ENCODE measurements around the gene UBTFL1. TPM values are rescaled to one million over a fixed set of nuclear protein-coding genes. Genes with fewer than 3 reads are reported as not detected.
"Not testable (repeated sequence)": the region's sequence is repeated elsewhere in the genome, so short reads cannot be mapped to it uniquely, and the experiment has no call there.

The UBTFL1 gene
- total RNA-seq = 0.21 TPM

DNA sequence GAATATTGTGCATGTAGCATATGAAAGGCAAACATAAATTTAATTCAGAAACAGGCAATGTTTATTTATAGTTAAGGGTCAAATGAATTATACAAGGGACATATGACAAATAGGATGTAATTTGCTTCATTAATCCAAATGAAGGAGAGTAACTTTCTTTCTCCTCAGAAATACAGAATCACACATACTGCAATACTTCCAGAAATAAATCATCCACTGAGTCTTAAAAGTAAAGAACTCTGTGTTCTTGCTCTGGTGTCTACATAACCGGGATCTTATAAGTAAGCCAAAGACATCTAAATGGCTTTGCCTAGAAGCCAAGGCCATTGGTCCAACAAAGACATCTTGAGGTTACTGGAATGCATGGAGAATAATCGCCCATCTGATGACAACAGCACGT, at the start of gene UBTFL1:
Gene UBTFL1 (plus strand): TSS at position 301 of the 400 bp plus-strand sequence. CDS start 0 bp downstream, at position 301.
- not testable (repeated sequence) for H3K9me3 ChIP-seq (ENCODE audit: low read depth, low read length); H3K27me3 ChIP-seq (ENCODE audit: insufficient read depth, low read length); H3K4me3 ChIP-seq (ENCODE audit: low read length); H3K4me1 ChIP-seq (ENCODE audit: insufficient read depth, low read length)

- H3K9me3 ChIP-seq (ENCODE audit: low read depth, low read length); H3K4me3 ChIP-seq (ENCODE audit: low read length); H3K27me3 ChIP-seq (ENCODE audit: insufficient read depth, low read length); H3K4me1 ChIP-seq (ENCODE audit: insufficient read depth, low read length): not testable (repeated sequence)
Observed at GRCh38 chr11:90051591-90052209, 34.0 kb upstream of the UBTFL1 start.

- H3K4me1 ChIP-seq (ENCODE audit: insufficient read depth, low read length); H3K27me3 ChIP-seq (ENCODE audit: insufficient read depth, low read length); H3K4me3 ChIP-seq (ENCODE audit: low read length); H3K9me3 ChIP-seq (ENCODE audit: low read depth, low read length): not testable (repeated sequence)
Observed at GRCh38 chr11:90052311-90052710, 33.4 kb upstream of the UBTFL1 start.

DNA sequence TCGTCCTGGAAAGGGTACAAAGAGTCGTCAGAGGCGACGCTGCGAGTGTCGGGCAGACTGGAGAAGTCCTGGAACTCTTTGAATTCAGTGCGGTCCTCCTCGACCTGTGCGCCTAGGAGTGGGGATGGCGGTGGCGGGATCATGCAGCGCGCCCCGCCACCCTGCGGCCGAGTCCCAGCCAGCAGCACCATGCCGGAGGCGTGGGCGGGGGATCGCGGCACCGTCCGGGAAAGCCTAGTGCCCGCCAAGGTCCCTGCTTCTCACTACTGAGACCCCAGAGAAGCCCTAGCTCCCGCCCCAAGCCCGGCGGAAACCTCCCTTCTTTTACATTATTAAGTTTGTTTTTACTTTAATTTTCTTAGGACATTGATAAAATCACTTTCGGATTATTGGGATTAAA, 32.2 kb upstream of the UBTFL1 start:
- H3K9me3 ChIP-seq (ENCODE audit: low read depth, low read length); H3K27me3 ChIP-seq (ENCODE audit: insufficient read depth, low read length); H3K4me3 ChIP-seq (ENCODE audit: low read length); H3K4me1 ChIP-seq (ENCODE audit: insufficient read depth, low read length): not testable (repeated sequence)

GRCh38 chr11:90088731-90089130, 3.0 kb downstream of the UBTFL1 start:
- not testable (repeated sequence) for H3K9me3 ChIP-seq (ENCODE audit: low read depth, low read length); H3K4me3 ChIP-seq (ENCODE audit: low read length); H3K27me3 ChIP-seq (ENCODE audit: insufficient read depth, low read length); H3K4me1 ChIP-seq (ENCODE audit: insufficient read depth, low read length)

- H3K4me1 ChIP-seq (ENCODE audit: insufficient read depth, low read length); H3K4me3 ChIP-seq (ENCODE audit: low read length); H3K9me3 ChIP-seq (ENCODE audit: low read depth, low read length); H3K27me3 ChIP-seq (ENCODE audit: insufficient read depth, low read length): not testable (repeated sequence)
Observed at GRCh38 chr11:90095230-90095924, 9.6 kb downstream of the UBTFL1 start.

DNA sequence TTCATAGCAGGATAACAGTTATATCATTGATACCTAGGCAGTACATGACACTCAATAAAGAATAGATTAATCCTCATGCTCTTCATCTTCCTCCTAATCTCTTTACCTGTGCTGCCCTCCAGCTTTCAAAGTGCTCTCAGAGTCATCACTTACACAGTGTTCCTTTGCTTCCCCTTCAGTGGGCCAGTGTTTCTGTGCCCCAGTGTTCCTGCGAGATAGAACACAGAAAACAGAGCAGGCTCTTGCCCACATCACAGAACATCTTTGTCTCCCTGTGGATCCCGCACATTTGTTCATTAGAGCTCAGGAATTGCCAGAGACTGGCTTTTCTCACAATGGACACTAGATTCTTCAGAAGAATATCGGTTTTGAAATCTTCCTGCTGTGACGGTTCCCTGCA, 12.5 kb downstream of the UBTFL1 start:
- H3K9me3 ChIP-seq (ENCODE audit: low read depth, low read length); H3K4me3 ChIP-seq (ENCODE audit: low read length); H3K27me3 ChIP-seq (ENCODE audit: insufficient read depth, low read length); H3K4me1 ChIP-seq (ENCODE audit: insufficient read depth, low read length): not testable (repeated sequence)

DNA sequence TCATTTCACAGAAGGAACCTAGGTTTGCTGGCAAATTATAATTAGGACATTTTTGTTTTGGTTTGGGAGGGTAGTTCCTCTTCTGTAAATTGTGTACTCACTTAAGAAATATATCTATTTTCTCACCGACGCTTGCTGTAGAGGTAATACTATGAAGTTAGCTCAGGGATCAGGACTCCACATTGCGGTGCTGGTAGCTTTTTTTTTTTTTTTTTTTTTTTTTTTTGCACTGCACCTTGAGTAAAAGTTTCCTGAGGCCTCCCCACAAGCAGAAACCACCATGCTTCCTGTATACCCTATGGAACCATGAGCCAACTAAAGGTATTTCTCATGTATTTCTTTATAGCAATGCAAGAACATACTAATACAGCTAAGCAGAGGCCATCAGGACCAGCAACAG, 14.7 kb downstream of the UBTFL1 start:
- Histone ChIP-seq H3K27me3 (ENCODE audit: insufficient read depth, low read length) (no peaks in the 10 kb centered on the region), H3K9me3 (ENCODE audit: low read depth, low read length) (no peaks in the 10 kb centered on the region), H3K4me3 (ENCODE audit: low read length) (no peak overlapping the region), H3K4me1 (ENCODE audit: insufficient read depth, low read length) (no peaks in the 10 kb centered on the region)

GRCh38 chr11:90113541-90113940, 27.8 kb downstream of the UBTFL1 start:
- Histone ChIP-seq H3K4me3 (ENCODE audit: low read length) (no peak overlapping the region), H3K9me3 (ENCODE audit: low read depth, low read length) (no peaks in the 10 kb centered on the region), H3K4me1 (ENCODE audit: insufficient read depth, low read length) (no peaks in the 10 kb centered on the region), H3K27me3 (ENCODE audit: insufficient read depth, low read length) (no peaks in the 10 kb centered on the region)

GRCh38 chr11:90120191-90120590, 34.4 kb downstream of the UBTFL1 start:
- Histone ChIP-seq H3K27me3 (ENCODE audit: insufficient read depth, low read length) (no peaks in the 10 kb centered on the region), H3K4me1 (ENCODE audit: insufficient read depth, low read length) (no peaks in the 10 kb centered on the region), H3K4me3 (ENCODE audit: low read length) (no peak overlapping the region), H3K9me3 (ENCODE audit: low read depth, low read length) (no peaks in the 10 kb centered on the region)

DNA sequence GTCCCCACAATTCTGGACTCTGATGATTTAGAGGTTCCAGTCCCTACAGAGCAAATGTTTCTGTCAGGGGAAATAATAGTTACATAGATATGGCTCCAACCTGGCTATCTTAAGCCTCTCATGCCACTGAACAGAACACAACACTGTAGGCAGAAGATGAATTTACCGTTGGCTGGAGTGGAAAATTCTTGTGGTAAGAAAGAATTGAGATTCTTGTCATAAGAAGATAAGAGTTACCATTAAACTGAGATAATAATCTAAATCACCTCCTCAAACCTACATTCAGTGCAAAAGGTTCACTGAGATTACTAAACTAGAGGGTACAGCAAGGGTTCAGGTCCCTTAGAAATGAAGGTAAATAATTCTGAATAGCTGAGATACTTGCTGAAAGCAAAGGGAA, 38.6 kb downstream of the UBTFL1 start:
- H3K4me1 ChIP-seq (ENCODE audit: insufficient read depth, low read length) = no peaks in the 10 kb centered on the region
- H3K27me3 ChIP-seq (ENCODE audit: insufficient read depth, low read length) = no peaks in the 10 kb centered on the region
- H3K4me3 ChIP-seq (ENCODE audit: low read length) = no peak overlapping the region
- H3K9me3 ChIP-seq (ENCODE audit: low read depth, low read length) = no peaks in the 10 kb centered on the region

- Histone ChIP-seq H3K4me1 (ENCODE audit: insufficient read depth, low read length) (no peaks in the 10 kb centered on the region), H3K27me3 (ENCODE audit: insufficient read depth, low read length) (no peaks in the 10 kb centered on the region), H3K4me3 (ENCODE audit: low read length) (no peak overlapping the region), H3K9me3 (ENCODE audit: low read depth, low read length) (no peaks in the 10 kb centered on the region)
Observed at GRCh38 chr11:90124946-90125345, 39.2 kb downstream of the UBTFL1 start.

GRCh38 chr11:90133560-90134477, 48.1 kb downstream of the UBTFL1 start:
- Histone ChIP-seq H3K9me3 (ENCODE audit: low read depth, low read length) (no peaks in the 10 kb centered on the region), H3K27me3 (ENCODE audit: insufficient read depth, low read length) (peaks cover 33% of the 10 kb centered on the region), H3K4me1 (ENCODE audit: insufficient read depth, low read length) (peaks cover 6% of the 10 kb centered on the region), H3K4me3 (ENCODE audit: low read length) (no peak overlapping the region)

DNA sequence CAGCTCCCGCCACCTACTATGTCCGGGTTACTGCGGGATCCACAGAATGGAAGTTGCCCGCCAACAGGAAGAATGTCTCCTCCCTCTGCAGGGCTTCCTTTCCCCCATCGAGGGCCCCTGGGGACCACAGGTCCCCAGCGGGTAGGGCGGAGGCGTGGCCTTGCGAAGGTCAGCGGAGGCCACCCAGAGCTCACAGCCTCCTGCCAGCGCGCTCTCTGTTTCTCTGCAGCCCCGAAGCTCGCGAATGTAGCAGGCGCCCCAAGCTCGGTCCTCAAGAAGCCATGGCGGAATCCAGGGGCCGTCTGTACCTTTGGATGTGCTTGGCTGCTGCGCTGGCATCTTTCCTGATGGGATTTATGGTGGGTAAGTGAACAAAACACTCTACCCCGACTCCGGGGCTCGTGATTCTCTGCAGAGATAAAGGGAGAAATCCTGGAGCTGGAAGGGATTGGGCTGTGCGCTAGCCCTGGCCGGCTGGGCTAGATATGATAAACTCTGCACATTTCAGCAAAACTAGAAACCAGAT, 48.8 kb downstream of the UBTFL1 start, which contains the start of gene NAALAD2:
Gene NAALAD2 (plus strand): TSS at position 186 of the 526 bp plus-strand sequence. CDS start 96 bp downstream, at position 282.
- H3K9me3 ChIP-seq (ENCODE audit: low read depth, low read length) = no peaks in the 10 kb centered on the region
- peaks cover 33% of the 10 kb centered on the region for H3K27me3 ChIP-seq (ENCODE audit: insufficient read depth, low read length)
- peaks cover 6% of the 10 kb centered on the region for H3K4me1 ChIP-seq (ENCODE audit: insufficient read depth, low read length)
- H3K4me3 ChIP-seq (ENCODE audit: low read length) = no peak within 1 kb of the TSS

DNA sequence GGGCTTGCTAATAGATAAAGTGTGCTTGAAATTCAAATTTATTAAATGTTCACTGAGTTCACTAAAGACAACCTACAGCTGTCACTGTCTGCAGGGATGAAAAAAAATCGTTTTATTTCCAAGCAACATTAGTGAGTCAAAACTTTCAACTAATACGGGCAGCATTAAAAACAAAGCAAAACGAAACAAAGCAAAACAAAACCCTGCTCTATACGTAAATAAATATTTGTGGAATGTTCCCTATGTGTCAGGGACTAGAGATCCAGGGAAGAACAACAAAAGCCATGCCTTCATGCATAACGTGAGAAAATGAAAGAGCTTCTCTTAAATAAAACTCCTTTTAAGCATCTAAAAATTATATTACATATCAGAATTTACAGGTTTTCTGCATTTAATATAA, 49.3 kb downstream of the UBTFL1 start:
- Histone ChIP-seq H3K4me3 (ENCODE audit: low read length) (no peak overlapping the region), H3K9me3 (ENCODE audit: low read depth, low read length) (no peaks in the 10 kb centered on the region), H3K4me1 (ENCODE audit: insufficient read depth, low read length) (peaks cover 6% of the 10 kb centered on the region), H3K27me3 (ENCODE audit: insufficient read depth, low read length) (peaks cover 33% of the 10 kb centered on the region)
